HL-60/S4 treated with phorbol 12-myristate 13-acetate at 8.2 ng/mL for 4 days and 3 days (cell line): Measurements from ENCODE around the gene EML2.
"Not testable (repeated sequence)": the region's sequence is repeated elsewhere in the genome, so short reads cannot be mapped to it uniquely, and the experiment has no call there.

ENCODE experiments used
- in situ Hi-C: fragments of 300-500 bp; cut with MboI; formaldehyde crosslinking; loops from 2 replicates; pipeline ENCODE4 v1.15.0; 2022; ENCODE audit warnings: low sequenced_read_pairs

The EML2 gene

GRCh38 chr19:45638930-45639729, at the start of gene EML2:
Gene EML2 (minus strand): TSS chr19:45639397. CDS start chr19:45639376, 21 bp downstream.
- in situ Hi-C loops, result no loop called here

- in situ Hi-C loops, result no loop called here
Measured at GRCh38 chr19:45687599-45687998, 48.4 kb upstream of the EML2 start.

GRCh38 chr19:45685045-45685444, 45.8 kb upstream of the EML2 start:
- in situ Hi-C loops, result not testable (repeated sequence)

- in situ Hi-C loops, result no loop called here
Measured at GRCh38 chr19:45682908-45683307, 43.7 kb upstream of the EML2 start.

- in situ Hi-C loops, result no loop called here
Measured at GRCh38 chr19:45682117-45682516, 42.9 kb upstream of the EML2 start.

- in situ Hi-C loops, result no loop called here
Measured at GRCh38 chr19:45681391-45682015, 42.3 kb upstream of the EML2 start.

GRCh38 chr19:45677351-45678230, 38.4 kb upstream of the EML2 start:
- in situ Hi-C loops, result no loop called here

- in situ Hi-C loops, result no loop called here
Measured at GRCh38 chr19:45676851-45677263, 37.7 kb upstream of the EML2 start.

- in situ Hi-C loops, result no loop called here
Measured at GRCh38 chr19:45674946-45675345, 35.7 kb upstream of the EML2 start.

GRCh38 chr19:45670670-45671453, 31.7 kb upstream of the EML2 start:
- in situ Hi-C loops, result no loop called here

- in situ Hi-C loops, result no loop called here
Measured at GRCh38 chr19:45668342-45668871, 29.2 kb upstream of the EML2 start.

GRCh38 chr19:45667620-45668341, 28.6 kb upstream of the EML2 start, which contains the start of gene GIPR:
Gene GIPR (plus strand): TSS chr19:45668221. CDS start chr19:45669521, 1,300 bp downstream.
- in situ Hi-C loops, result no loop called here

GRCh38 chr19:45664575-45664974, 25.4 kb upstream of the EML2 start:
- in situ Hi-C loops, result no loop called here

- in situ Hi-C loops, result no loop called here
Measured at GRCh38 chr19:45663800-45664199, 24.6 kb upstream of the EML2 start.

- in situ Hi-C loops, result no loop called here
Measured at GRCh38 chr19:45660636-45661035, 21.4 kb upstream of the EML2 start.

GRCh38 chr19:45659096-45659729, 20.0 kb upstream of the EML2 start:
- in situ Hi-C loops, result no loop called here

- in situ Hi-C loops, result no loop called here
Measured at GRCh38 chr19:45657520-45658167, 18.4 kb upstream of the EML2 start.

- in situ Hi-C loops, result no loop called here
Measured at GRCh38 chr19:45655073-45655472, 15.9 kb upstream of the EML2 start.

- in situ Hi-C loops, result no loop called here
Measured at GRCh38 chr19:45653634-45654033, 14.4 kb upstream of the EML2 start.
